ENCODE measurements around the gene DTD2. TPM values are rescaled to one million over a fixed set of nuclear protein-coding genes. Genes with fewer than 3 reads are reported as not detected.

The DTD2 gene
- total RNA-seq, 6 donors from 2014 or later: 15.6 to 42.4 (median 20.8) TPM

DNA sequence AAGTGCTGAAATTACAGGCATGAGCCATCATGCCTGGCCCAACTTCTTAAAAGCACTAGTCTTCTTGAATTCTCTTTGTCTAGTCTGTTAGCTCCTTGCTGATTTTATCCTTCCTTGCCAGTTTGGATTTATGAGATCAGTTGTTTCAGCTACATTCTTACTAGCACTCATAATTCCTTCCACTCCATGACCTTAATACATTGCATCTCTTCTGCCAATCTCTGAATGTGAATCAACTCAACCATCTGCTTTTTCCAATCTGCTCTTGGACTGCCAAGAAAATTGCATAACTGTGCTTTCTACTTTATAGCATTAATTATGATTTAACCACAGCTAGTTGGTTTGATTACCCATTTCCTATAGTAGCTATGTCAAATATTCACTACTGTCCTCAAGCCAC is 22.0 kb downstream of the DTD2 start:
- no peaks in the 10 kb centered on the region for H3K9me3 ChIP-seq
- ATAC-seq (ENCODE audit: low FRiP score in 2 of 2) (peak in 1 of 2 donors; percentile 93), DNase-seq (no peak)
- no peak overlapping the region for H3K4me3 ChIP-seq
- no peaks in the 10 kb centered on the region for H3K4me1 ChIP-seq
- TF ChIP-seq POLR2A (IDR thresholded peaks at IDR 0.05) (no peak), POLR2AphosphoS5 (IDR thresholded peaks at IDR 0.05) (no peak), EP300 (IDR thresholded peaks at IDR 0.05) (no peak)
- TF ChIP-seq, protein P1, sequence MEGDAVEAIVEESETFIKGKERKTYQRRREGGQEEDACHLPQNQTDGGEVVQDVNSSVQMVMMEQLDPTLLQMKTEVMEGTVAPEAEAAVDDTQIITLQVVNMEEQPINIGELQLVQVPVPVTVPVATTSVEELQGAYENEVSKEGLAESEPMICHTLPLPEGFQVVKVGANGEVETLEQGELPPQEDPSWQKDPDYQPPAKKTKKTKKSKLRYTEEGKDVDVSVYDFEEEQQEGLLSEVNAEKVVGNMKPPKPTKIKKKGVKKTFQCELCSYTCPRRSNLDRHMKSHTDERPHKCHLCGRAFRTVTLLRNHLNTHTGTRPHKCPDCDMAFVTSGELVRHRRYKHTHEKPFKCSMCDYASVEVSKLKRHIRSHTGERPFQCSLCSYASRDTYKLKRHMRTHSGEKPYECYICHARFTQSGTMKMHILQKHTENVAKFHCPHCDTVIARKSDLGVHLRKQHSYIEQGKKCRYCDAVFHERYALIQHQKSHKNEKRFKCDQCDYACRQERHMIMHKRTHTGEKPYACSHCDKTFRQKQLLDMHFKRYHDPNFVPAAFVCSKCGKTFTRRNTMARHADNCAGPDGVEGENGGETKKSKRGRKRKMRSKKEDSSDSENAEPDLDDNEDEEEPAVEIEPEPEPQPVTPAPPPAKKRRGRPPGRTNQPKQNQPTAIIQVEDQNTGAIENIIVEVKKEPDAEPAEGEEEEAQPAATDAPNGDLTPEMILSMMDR (IDR thresholded peaks at IDR 0.05): no peak
- no peaks in the 10 kb centered on the region for H3K36me3 ChIP-seq
- no peaks in the 10 kb centered on the region for H3K27me3 ChIP-seq
- no peak overlapping the region for H3K27ac ChIP-seq

GRCh38 chr14:31430634-31431264 is 26.6 kb downstream of the DTD2 start:
- H3K36me3 ChIP-seq: no peaks in the 10 kb centered on the region

GRCh38 chr14:31429791-31430190 is 27.5 kb downstream of the DTD2 start:
- H3K4me3 ChIP-seq: no peak overlapping the region
- DNase-seq (no peak), ATAC-seq (ENCODE audit: low FRiP score in 2 of 2) (no peak)
- H3K36me3 ChIP-seq: no peaks in the 10 kb centered on the region
- WGBS, 2 donors: 77 to 97% methylated on average over 1 of the region's 1 CpG
- H3K4me1 ChIP-seq: peaks cover 0 to 5% (median 0%) of the 10 kb centered on the region in 4 donors
- no peaks in the 10 kb centered on the region for H3K27me3 ChIP-seq
- TF ChIP-seq POLR2A (IDR thresholded peaks at IDR 0.05) (no peak), EP300 (IDR thresholded peaks at IDR 0.05) (no peak), POLR2AphosphoS5 (IDR thresholded peaks at IDR 0.05) (no peak)
- TF ChIP-seq, protein P1 (IDR thresholded peaks at IDR 0.05): no peak
- H3K9me3 ChIP-seq: no peaks in the 10 kb centered on the region
- H3K27ac ChIP-seq: no peak overlapping the region

More at GRCh38 chr14:31430634-31431264, 26.6 kb downstream of the DTD2 start:
- H3K27ac ChIP-seq: no peak overlapping the region
- ATAC-seq (ENCODE audit: low FRiP score in 2 of 2) (no peak), DNase-seq (no peak)
- no peak overlapping the region for H3K4me3 ChIP-seq
- TF ChIP-seq, protein P1 (IDR thresholded peaks at IDR 0.05): no peak
- TF ChIP-seq EP300 (IDR thresholded peaks at IDR 0.05) (no peak), POLR2A (IDR thresholded peaks at IDR 0.05) (no peak), POLR2AphosphoS5 (IDR thresholded peaks at IDR 0.05) (no peak)
- peaks cover 0 to 5% (median 0%) of the 10 kb centered on the region in 4 donors for H3K4me1 ChIP-seq
- no peaks in the 10 kb centered on the region for H3K27me3 ChIP-seq
- no peaks in the 10 kb centered on the region for H3K9me3 ChIP-seq
- WGBS, 2 donors: 92% methylated on average over 11 of the region's 11 CpGs

DNA sequence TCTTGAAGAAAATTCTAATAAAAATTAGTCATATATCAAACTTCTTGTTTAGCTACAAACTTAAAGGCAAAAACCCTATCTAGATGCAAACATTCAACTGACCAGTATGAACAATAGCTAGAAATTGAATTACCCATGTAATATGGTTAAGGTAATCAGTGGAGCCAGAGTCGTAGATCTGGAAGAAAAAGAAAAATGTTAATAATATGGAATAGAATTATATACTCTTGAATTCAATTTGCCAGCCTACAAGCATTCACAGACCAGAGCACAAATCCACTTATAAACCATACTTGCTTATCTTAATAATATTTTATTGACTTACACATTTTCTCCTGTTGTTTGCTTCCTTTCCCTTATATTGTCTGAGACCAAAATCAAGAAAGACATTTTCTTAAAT is 29.3 kb downstream of the DTD2 start:
- TF ChIP-seq, protein P1 (IDR thresholded peaks at IDR 0.05): no peak
- TF ChIP-seq EP300 (IDR thresholded peaks at IDR 0.05): no peak
- TF ChIP-seq POLR2AphosphoS5 (IDR thresholded peaks at IDR 0.05): no peak
- no peak for TF ChIP-seq POLR2A (IDR thresholded peaks at IDR 0.05)
- H3K9me3 ChIP-seq: no peaks in the 10 kb centered on the region
- ATAC-seq (ENCODE audit: low FRiP score in 2 of 2) (no peak), DNase-seq (no peak)
- peaks cover 0 to 5% (median 0%) of the 10 kb centered on the region in 4 donors for H3K4me1 ChIP-seq
- 70 to 88% methylated on average over 1 of the region's 1 CpG for WGBS, 2 donors
- H3K27ac ChIP-seq: no peak overlapping the region
- no peaks in the 10 kb centered on the region for H3K36me3 ChIP-seq
- H3K4me3 ChIP-seq: no peak overlapping the region
- H3K27me3 ChIP-seq: no peaks in the 10 kb centered on the region

DNA sequence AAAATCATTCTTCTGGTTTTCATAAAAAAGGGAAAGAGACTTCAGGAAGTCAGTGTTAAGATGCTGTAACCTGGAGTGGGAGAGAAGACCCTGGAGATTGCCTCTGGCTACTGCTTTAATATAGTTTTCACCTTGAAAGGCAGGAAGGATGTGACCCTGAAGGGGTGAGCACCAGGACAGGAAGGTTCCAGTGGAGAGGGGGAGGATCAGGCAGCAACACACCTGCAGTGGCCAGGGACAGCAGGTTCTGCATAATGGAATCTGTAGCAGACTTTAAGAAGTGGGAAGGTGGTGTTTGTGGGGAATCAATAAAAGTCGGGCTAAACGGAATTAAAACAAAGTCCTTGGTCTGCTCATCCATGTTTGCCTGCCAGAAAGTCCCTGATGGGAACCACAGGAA is 30.6 kb downstream of the DTD2 start:
- no peak for TF ChIP-seq EP300 (IDR thresholded peaks at IDR 0.05)
- TF ChIP-seq, protein P1 (IDR thresholded peaks at IDR 0.05): no peak
- no peak for TF ChIP-seq POLR2AphosphoS5 (IDR thresholded peaks at IDR 0.05)
- no peak for TF ChIP-seq POLR2A (IDR thresholded peaks at IDR 0.05)
- no peak for ATAC-seq (ENCODE audit: low FRiP score in 2 of 2)
- H3K9me3 ChIP-seq: no peaks in the 10 kb centered on the region
- H3K4me3 ChIP-seq: no peak overlapping the region
- H3K4me1 ChIP-seq: peaks cover 0 to 5% (median 0%) of the 10 kb centered on the region in 4 donors
- no peaks in the 10 kb centered on the region for H3K27me3 ChIP-seq
- no peak for DNase-seq
- H3K27ac ChIP-seq: no peak overlapping the region
- 70 to 86% methylated on average over 2 of the region's 2 CpGs for WGBS, 2 donors
- H3K36me3 ChIP-seq: no peaks in the 10 kb centered on the region

Measured in upper lobe of left lung (tissue), 6 donors.